Spinal cord (tissue), 10 donors: ENCODE measurements around the gene CLASP2. TPM values are rescaled to one million over a fixed set of nuclear protein-coding genes. Genes with fewer than 3 reads are reported as not detected.

Source experiments
- DNase-seq, 6 donors: peaks; one replicate each; pipeline versions ENCODE4 v3.0.0 to v3.0.0-alpha.2; 2013 to 2015; ENCODE audit warnings: low spot score in 6 of 6, low read depth in 4 of 6
- H3K27ac ChIP-seq: one replicate; pipeline ENCODE4 v1.5.1; 2013; ENCODE audit warnings: low read depth, low read length, control low read depth
- H3K27me3 ChIP-seq: one replicate; pipeline ENCODE4 v1.6.1; 2013; ENCODE audit warnings: low read length; ENCODE audit not compliant: control insufficient read depth, insufficient read depth
- H3K36me3 ChIP-seq: one replicate; pipeline ENCODE4 v1.6.1; 2013; ENCODE audit warnings: low read length; ENCODE audit not compliant: control insufficient read depth, insufficient read depth
- H3K4me1 ChIP-seq: one replicate; pipeline ENCODE4 v1.6.1; 2013; ENCODE audit warnings: low read length; ENCODE audit not compliant: control insufficient read depth, insufficient read depth
- H3K4me3 ChIP-seq: one replicate; pipeline ENCODE4 v1.5.1; 2013; ENCODE audit warnings: low read depth, low read length, control low read depth
- H3K9me3 ChIP-seq: one replicate; pipeline ENCODE4 v1.6.1; 2013; ENCODE audit warnings: low read length; ENCODE audit not compliant: control insufficient read depth, insufficient read depth
- WGBS: methylation state at CpG from one replicate; pipeline ENCODE4 v1.1.5; 2013; ENCODE audit warnings: missing lambda C conversion rate; ENCODE audit not compliant: insufficient coverage; 5-methylcytosine and 5-hydroxymethylcytosine counted together
- polyA plus RNA-seq, 2 donors: library from polyadenylated mRNA; unstranded; fragments of 120-200 nt; gene quantifications; one replicate each; pipeline ENCODE4 v1.2.1, GENCODE V29; 2013; ENCODE audit not compliant: insufficient read length in 2 of 2
- total RNA-seq, 2 donors: library from RNA; depleted of rRNA in 1 of 2; stranded (reverse); fragments of 120-200 nt in 1 of 2; fragments of >200 nt in 1 of 2; gene quantifications; one replicate each; pipeline versions ENCODE4 v1.2.3 to v1.2.4, GENCODE V29; 2013 to 2014
- donor health status: healthy.

The CLASP2 gene
- total and polyA plus RNA-seq, 4 donors: 197 to 883 (median 268) TPM

DNA sequence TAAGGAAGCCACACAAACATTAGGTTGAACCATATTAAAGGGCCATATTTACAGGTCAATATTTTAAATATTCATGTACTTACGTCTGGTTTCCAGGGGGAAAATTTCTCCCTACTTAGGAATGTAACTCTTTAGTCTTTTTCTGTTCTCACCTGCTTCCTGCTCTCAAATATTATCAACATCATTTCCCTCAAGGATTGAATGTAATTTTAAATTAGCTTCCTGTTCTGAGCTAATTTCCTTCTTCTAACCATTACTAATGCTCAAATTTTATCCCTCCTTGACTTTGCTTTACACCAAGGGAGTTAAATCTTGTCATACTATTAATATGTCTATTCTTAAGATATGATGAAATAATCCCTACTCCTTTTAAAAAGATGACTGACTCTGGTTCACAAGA, 174.5 kb downstream of the CLASP2 start:
- no peak overlapping the region for H3K4me3 ChIP-seq

DNA sequence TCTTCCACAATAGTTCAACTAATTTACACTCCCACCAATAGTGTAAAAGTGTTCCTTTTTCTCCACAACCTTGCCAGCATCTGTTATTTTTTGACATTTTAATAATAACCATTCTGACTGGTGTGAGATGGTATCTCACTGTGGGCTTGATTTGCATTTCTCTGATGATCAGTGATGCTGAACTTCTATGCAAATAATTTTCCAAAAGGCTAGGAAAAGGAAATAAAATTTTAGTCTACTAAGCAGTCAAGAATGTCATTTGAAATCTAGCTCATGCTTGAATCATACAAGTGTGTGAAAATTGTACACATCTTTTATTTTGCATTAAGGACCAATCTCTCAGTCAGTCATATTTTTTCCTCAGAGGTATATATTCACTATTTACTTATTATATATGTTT, 176.1 kb downstream of the CLASP2 start:
- Histone ChIP-seq H3K27me3 (no peaks in the 10 kb centered on the region), H3K27ac (no peak overlapping the region), H3K4me1 (no peaks in the 10 kb centered on the region), H3K4me3 (no peak overlapping the region), H3K9me3 (no peaks in the 10 kb centered on the region), H3K36me3 (peaks cover 32% of the 10 kb centered on the region)
- no peak for DNase-seq

More for the DNA sequence above, 174.5 kb downstream of the CLASP2 start:
- DNase-seq: no peak
- H3K4me1 ChIP-seq: no peaks in the 10 kb centered on the region
- no peaks in the 10 kb centered on the region for H3K9me3 ChIP-seq
- no peaks in the 10 kb centered on the region for H3K27me3 ChIP-seq
- peaks cover 33% of the 10 kb centered on the region for H3K36me3 ChIP-seq
- H3K27ac ChIP-seq: no peak overlapping the region
- WGBS: no CpG with 5 or more reads among the region's 1 CpG

GRCh38 chr3:33538678-33539339, 179.2 kb downstream of the CLASP2 start:
- Histone ChIP-seq H3K27ac (no peak overlapping the region), H3K4me1 (no peaks in the 10 kb centered on the region), H3K4me3 (no peak overlapping the region), H3K27me3 (no peaks in the 10 kb centered on the region), H3K36me3 (peaks cover 40% of the 10 kb centered on the region), H3K9me3 (no peaks in the 10 kb centered on the region)
- no CpG with 5 or more reads among the region's 4 CpGs for WGBS
- DNase-seq: no peak

GRCh38 chr3:33537133-33537532, 180.9 kb downstream of the CLASP2 start:
- no peak overlapping the region for H3K27ac ChIP-seq
- no peaks in the 10 kb centered on the region for H3K27me3 ChIP-seq
- no peak overlapping the region for H3K4me3 ChIP-seq
- H3K9me3 ChIP-seq: no peaks in the 10 kb centered on the region
- peaks cover 40% of the 10 kb centered on the region for H3K36me3 ChIP-seq
- DNase-seq: no peak
- H3K4me1 ChIP-seq: no peaks in the 10 kb centered on the region

DNA sequence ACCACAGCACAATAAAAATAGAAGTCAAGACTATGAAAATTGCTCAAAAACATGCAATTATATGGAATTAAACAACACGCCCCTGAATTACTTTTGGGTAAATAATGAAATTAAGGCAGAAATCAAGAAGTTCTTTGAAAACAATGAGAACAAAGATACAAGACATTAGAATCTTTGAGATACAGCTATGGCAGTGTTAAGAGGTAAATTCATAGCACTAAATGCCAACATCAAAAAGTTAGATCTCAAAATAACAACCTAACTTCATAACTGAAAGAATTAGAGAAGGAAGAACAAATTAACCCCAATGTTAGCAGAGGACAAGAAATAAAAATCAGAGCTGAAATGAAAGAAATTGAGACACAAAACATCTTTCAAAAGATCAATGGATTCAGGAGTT, 191.3 kb downstream of the CLASP2 start:
- Histone ChIP-seq H3K4me3 (no peak overlapping the region), H3K27ac (no peak overlapping the region), H3K27me3 (no peaks in the 10 kb centered on the region), H3K4me1 (no peaks in the 10 kb centered on the region), H3K36me3 (peaks cover 35% of the 10 kb centered on the region), H3K9me3 (peaks cover 17% of the 10 kb centered on the region)
- DNase-seq: no peak
- no CpG with 5 or more reads among the region's 1 CpG for WGBS

DNA sequence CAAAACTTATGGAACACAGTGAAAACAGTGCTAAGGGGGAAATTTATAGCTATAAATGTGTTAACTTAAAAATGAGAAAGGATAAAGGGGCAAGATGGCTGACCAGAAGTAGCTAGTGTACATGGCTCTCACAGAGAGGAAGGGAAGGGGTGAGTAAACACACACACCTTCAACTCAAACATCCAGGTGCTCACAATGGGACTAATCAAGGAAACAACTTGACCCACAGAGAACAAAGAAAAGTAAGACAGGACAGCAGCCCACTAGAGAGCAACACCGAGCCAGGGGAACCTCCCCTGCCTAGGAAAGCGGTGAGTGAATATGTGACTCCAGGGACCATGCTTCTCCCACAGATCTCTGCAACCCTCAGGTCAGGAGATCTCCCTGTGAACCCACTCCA, 192.8 kb downstream of the CLASP2 start:
- H3K27ac ChIP-seq: no peak overlapping the region
- H3K4me3 ChIP-seq: no peak overlapping the region
- peaks cover 17% of the 10 kb centered on the region for H3K9me3 ChIP-seq
- H3K4me1 ChIP-seq: no peaks in the 10 kb centered on the region
- no peak for DNase-seq
- 100% methylated on average over 1 of the region's 2 CpGs for WGBS
- H3K27me3 ChIP-seq: no peaks in the 10 kb centered on the region
- peaks cover 34% of the 10 kb centered on the region for H3K36me3 ChIP-seq

GRCh38 chr3:33523093-33523667, 194.9 kb downstream of the CLASP2 start:
- no peaks in the 10 kb centered on the region for H3K27me3 ChIP-seq
- WGBS: no CpG with 5 or more reads among the region's 3 CpGs
- no peaks in the 10 kb centered on the region for H3K4me1 ChIP-seq
- H3K27ac ChIP-seq: no peak overlapping the region
- no peak for DNase-seq
- H3K9me3 ChIP-seq: peaks cover 11% of the 10 kb centered on the region
- H3K36me3 ChIP-seq: peaks cover 28% of the 10 kb centered on the region
- no peak overlapping the region for H3K4me3 ChIP-seq

DNA sequence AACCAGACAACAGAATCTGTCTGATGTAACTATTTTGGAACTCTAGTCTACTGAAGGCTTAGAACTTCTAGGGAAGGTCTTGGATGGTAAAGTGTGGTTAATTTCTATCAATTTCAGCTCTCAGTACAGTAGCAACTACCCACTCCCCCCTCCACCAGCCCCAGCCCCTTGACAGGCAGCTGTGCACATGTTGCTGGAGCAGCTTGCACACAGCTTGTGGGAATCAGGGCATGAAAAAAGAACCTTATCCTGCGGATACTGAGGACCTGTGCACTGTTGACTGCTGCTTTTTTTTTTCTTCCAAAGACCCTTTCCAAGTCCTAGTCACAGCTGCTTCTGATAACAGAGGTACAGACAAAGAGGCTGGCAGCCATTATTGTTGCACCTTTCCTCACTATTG, 196.3 kb downstream of the CLASP2 start:
- Histone ChIP-seq H3K4me3 (no peak overlapping the region), H3K4me1 (no peaks in the 10 kb centered on the region), H3K9me3 (peaks cover 7% of the 10 kb centered on the region), H3K27me3 (no peaks in the 10 kb centered on the region), H3K27ac (no peak overlapping the region), H3K36me3 (peaks cover 24% of the 10 kb centered on the region)
- whole genome bisulfite sequencing: 67% methylated on average over 1 of the region's 1 CpG
- no peak for DNase-seq

GRCh38 chr3:33513262-33513863, 204.7 kb downstream of the CLASP2 start:
- Histone ChIP-seq H3K36me3 (peaks cover 38% of the 10 kb centered on the region), H3K4me3 (no peak overlapping the region), H3K9me3 (no peaks in the 10 kb centered on the region), H3K4me1 (no peaks in the 10 kb centered on the region), H3K27me3 (no peaks in the 10 kb centered on the region), H3K27ac (no peak overlapping the region)
- DNase-seq: no peak
- 100% methylated on average over 3 of the region's 6 CpGs for WGBS

DNA sequence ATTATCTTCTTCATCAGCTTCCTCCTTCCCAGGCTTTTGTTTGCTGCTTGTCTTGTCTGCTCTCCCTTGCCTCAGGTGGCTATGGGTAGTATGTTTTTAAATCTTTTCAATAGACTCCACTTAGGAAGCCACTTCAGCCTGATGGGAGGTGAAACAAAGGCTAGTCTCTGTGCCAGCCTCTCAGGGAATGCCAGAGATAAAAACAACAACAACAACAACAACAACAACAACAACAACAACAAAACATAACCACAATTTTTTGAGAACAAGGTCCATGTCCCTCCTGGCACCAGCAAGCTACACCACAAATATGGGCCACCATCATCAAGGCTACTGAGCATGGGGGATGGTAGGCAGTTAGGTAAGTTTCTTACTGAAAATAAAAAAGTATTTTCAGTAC, 213.0 kb downstream of the CLASP2 start:
- H3K4me3 ChIP-seq: no peak overlapping the region
- H3K36me3 ChIP-seq: peaks cover 34% of the 10 kb centered on the region
- no peak overlapping the region for H3K27ac ChIP-seq
- DNase-seq: no peak
- no peaks in the 10 kb centered on the region for H3K27me3 ChIP-seq
- H3K9me3 ChIP-seq: no peaks in the 10 kb centered on the region
- H3K4me1 ChIP-seq: no peaks in the 10 kb centered on the region
